ENCODE measurements around the gene PPP1R13L.

Gene PPP1R13L

DNA sequence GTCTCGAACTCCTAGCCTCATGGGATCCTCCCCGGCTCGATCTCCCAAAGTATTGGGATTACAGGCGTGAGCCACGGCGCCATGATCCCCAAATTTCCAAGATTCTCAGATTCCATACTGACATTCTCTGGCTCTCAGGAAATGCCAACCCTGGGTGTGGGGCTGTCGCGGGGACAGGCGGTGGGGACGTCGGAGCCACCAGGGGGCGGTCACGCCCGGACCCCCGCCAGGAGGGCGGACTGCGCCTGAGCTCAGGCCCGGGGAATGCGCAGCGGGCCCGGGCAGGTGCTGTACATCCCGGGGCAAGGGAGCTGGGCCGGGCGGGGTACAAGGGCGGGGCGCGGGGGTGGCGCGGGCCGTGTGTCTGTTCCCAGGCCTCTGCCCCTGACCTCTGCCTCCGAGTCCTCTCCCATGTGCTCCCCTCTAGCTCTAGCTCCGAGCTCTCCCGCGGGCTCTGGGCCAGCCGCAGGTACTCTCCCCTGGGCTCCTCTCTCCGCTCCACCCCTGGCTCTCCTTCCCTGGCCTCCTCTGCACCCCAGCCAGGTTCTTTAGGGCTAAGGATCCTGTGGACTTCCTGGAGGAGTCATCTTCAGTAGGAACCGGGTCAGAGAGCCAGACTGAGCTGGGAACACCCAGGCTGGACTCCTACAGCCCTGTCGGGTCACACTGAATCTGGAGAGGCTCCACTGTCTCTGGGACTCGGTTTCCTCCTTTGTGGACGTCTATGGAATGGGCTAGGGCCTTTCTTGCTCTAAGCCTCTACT, 2.4 kb downstream of the PPP1R13L start:
- no peak overlapping the region for H3K27ac ChIP-seq
- TF ChIP-seq, protein P1, sequence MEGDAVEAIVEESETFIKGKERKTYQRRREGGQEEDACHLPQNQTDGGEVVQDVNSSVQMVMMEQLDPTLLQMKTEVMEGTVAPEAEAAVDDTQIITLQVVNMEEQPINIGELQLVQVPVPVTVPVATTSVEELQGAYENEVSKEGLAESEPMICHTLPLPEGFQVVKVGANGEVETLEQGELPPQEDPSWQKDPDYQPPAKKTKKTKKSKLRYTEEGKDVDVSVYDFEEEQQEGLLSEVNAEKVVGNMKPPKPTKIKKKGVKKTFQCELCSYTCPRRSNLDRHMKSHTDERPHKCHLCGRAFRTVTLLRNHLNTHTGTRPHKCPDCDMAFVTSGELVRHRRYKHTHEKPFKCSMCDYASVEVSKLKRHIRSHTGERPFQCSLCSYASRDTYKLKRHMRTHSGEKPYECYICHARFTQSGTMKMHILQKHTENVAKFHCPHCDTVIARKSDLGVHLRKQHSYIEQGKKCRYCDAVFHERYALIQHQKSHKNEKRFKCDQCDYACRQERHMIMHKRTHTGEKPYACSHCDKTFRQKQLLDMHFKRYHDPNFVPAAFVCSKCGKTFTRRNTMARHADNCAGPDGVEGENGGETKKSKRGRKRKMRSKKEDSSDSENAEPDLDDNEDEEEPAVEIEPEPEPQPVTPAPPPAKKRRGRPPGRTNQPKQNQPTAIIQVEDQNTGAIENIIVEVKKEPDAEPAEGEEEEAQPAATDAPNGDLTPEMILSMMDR (conservative IDR thresholded peaks at IDR 0.05), result 0 out of 2 replicates have a peak, but pooled peaks have one; percentile 17

DNA sequence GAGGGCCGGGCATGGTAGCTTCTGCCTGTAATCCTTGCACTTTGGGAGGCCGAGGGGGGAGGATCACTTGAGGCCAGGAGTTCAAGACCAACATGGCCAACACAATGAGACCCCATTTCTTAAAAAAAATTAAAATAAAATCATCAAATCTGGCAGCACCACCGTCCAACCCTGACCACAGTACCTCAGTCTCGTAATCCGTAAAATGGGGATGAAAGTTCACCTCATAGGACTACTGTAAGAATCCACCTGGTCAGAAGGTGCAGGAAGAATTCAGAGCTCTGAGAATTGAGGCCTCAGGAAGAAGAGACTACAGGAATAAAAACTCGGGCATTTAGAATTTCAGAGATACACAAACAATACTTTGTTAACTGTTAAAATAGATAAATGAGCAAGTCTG, 3.1 kb downstream of the PPP1R13L start:
- TF ChIP-seq, protein P1 (conservative IDR thresholded peaks at IDR 0.05), result no peak
- H3K27ac ChIP-seq, result no peak overlapping the region

DNA sequence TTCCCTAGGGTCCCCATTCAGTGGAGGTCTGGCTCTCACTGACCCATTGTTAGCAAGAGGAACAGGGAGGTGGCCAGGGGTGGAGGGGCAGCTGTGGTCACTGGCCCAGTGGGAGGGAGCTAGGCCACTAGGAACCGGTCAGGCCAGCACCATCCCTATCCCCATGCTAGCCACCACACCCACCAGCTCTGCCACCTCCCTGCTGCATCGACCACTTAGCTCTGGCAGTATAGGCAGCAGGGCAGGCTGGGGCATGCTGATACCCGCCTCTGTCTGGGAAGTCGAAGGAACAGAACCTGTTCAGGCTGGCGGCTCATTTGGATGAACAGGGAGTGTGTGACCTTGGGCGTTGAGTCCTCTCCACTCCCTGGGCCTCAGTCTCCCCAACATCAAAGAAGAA, 4.7 kb downstream of the PPP1R13L start:
- TF ChIP-seq, protein P1 (conservative IDR thresholded peaks at IDR 0.05), result no peak
- no peak overlapping the region for H3K27ac ChIP-seq

DNA sequence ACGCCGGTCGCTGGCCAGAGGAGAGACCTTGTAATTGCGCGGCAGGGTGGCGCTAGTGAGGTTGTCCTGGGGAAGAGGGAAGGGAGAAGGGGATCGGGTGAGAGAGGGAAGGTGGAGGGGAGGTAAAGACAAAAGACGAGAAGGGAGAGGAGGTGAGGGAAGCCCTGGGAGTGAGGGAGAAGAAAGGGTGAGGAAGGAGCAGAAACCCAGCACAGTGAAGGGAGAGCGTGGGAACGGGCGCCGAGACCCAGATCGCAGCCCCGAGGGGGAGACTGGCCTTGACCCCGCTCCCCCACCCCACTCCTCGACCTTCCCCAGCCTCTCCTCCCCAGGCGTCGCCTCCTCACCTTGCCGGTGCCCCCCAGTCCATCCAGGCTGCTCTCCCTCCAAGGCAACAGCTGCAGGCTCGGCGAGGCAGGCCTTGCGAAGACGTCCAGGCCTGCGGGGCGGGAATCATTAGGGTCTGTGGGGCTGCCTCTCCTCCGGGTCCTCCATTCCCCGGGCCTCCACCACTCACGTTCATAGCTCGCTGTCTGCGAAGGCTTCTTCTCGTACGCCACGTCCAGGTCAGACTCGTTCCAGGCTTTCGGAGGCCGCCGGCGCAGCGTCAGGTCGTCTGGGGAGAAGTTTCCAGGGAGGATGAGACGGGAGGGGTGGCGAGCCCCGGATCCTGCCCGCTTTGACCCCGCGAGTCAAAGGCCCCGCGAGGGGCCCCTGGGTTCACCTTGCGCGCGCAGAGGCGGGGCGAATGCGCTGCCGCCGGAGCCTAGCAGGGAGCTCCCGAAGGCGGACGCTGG, 8.8 kb downstream of the PPP1R13L start:
- TF ChIP-seq, protein P1 (conservative IDR thresholded peaks at IDR 0.05), result no peak
- H3K27ac ChIP-seq, result no peak overlapping the region

DNA sequence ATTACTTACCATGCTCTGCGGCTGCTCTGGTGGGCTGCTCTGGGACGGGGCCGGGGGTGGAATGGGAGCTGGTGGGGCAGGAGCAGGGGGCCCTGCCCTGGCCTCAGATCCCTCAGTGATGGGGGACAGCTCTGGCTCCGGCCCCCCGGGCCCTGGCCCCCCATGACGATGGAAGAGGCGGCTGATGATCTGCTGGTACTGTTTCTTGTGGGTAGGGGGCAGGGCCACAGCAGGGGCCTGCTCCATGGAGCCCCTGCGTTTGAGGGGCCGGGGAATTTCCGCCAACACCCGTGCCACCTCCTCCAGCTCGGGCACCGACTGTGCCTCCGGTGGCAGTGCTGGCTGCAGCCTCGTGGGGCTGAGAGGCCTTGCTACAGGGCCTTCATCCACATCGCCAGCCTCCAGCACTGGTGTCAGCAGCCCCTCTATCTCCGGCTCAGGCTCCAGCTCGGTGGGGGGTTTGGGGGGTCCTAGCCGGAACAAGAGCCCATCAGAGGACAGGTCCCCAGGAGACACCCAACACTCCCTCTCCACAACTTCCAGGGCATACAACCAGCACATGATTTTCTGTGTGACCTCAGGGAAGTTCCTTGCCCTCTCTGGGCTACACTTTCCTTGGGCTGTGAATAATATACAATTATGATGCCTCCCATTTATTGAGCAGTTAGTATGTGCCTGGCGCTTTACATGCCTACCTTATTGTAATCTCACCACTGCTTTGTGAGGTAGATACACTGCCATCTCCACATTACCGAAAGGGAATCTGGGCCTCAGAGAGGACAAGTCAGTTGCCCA, 12.8 kb downstream of the PPP1R13L start:
- TF ChIP-seq, protein P1 (conservative IDR thresholded peaks at IDR 0.05), result no peak
- no peak overlapping the region for H3K27ac ChIP-seq

DNA sequence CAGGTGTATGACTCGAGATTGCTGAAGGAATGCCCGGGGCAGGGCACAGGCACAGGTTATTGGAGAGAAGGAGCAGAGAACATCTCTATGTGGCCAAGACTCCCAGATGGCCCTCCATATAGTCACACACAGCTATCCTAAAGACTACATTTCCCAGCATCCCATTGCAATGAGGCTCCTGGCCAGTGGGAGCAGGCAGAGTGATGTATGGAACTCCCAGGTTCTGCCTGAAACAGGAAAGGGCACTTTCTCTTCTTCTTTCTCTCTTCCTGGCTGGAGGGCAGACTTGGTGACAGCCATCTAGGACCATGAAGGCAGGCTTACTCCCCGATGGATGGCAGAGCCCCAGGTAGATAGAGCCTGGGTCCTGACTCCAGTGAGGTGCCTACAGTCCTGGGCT, 13.5 kb downstream of the PPP1R13L start:
- no peak overlapping the region for H3K27ac ChIP-seq
- TF ChIP-seq, protein P1 (conservative IDR thresholded peaks at IDR 0.05), result no peak

All from VCaP (cell line).